Osteoblast (primary cell): ENCODE measurements around the gene SEPTIN5. TPM values are rescaled to one million over a fixed set of nuclear protein-coding genes. Genes with fewer than 3 reads are reported as not detected.
A peak's percentile ranks its signal among the peaks of the same experiment; 100 is the strongest.

Experiments used
- DNase-seq: peaks from one replicate; pipeline ENCODE4 v3.0.0; 2011; ENCODE audit warnings: low spot score, mixed read lengths; ENCODE audit not compliant: insufficient read length; ENCODE audit errors: missing footprints
- H2AFZ ChIP-seq: 2 replicates; pipeline ENCODE4 v1.6.0; 2011; ENCODE audit warnings: mild to moderate bottlenecking, low read length
- H3K27ac ChIP-seq: 2 replicates; pipeline ENCODE4 v1.5.1; 2011; ENCODE audit warnings: mild to moderate bottlenecking, low read depth, low read length, moderate library complexity
- H3K27me3 ChIP-seq: 2 replicates; pipeline ENCODE4 v1.6.0; 2012; ENCODE audit warnings: mild to moderate bottlenecking, control low read depth, inconsistent platforms, low read length, moderate library complexity; ENCODE audit not compliant: insufficient read depth
- H3K36me3 ChIP-seq: 2 replicates; pipeline ENCODE4 v1.5.1; 2011; ENCODE audit warnings: mild to moderate bottlenecking, low read length, control low read depth, moderate library complexity; ENCODE audit not compliant: insufficient read depth
- H3K4me1 ChIP-seq: 2 replicates; pipeline ENCODE4 v1.5.1; 2011; ENCODE audit warnings: mild to moderate bottlenecking, low read length, control low read depth, moderate library complexity; ENCODE audit not compliant: insufficient read depth
- H3K4me2 ChIP-seq: 2 replicates; pipeline ENCODE4 v1.6.0; 2011; ENCODE audit warnings: mild to moderate bottlenecking, low read length; ENCODE audit not compliant: insufficient read depth
- H3K4me3 ChIP-seq: fragments of 200-600 bp; sonication (generic); 3 replicates; pipeline ENCODE4 v1.5.1; 2012; ENCODE audit warnings: mild to moderate bottlenecking, low read length, inconsistent platforms; ENCODE audit not compliant: insufficient read depth
- H3K79me2 ChIP-seq: 2 replicates; pipeline ENCODE4 v1.6.0; 2012; ENCODE audit warnings: mild to moderate bottlenecking, low read length, control low read depth, inconsistent platforms; ENCODE audit not compliant: insufficient read depth
- H3K9me3 ChIP-seq: 2 replicates; pipeline ENCODE4 v1.5.1; 2011; ENCODE audit warnings: low read depth, low read length, control low read depth
- H4K20me1 ChIP-seq: 2 replicates; pipeline ENCODE4 v1.6.0; 2012; ENCODE audit warnings: mild to moderate bottlenecking, low read length, control low read depth; ENCODE audit not compliant: insufficient read depth
- CTCF ChIP-seq: IDR thresholded peaks from 2 replicates; pipeline ENCODE4 v1.5.1; 2011; ENCODE audit warnings: mild to moderate bottlenecking, low read depth, low read length, moderate library complexity; ENCODE audit errors: extremely low read depth
- total RNA-seq: library from RNA; depleted of rRNA; stranded (reverse); fragments of >200 nt; gene quantifications from 2 replicates; pipeline ENCODE4 v1.2.3, GENCODE V29; 2012

The SEPTIN5 gene
- total RNA-seq, 1 donor: 14.5 TPM

DNA sequence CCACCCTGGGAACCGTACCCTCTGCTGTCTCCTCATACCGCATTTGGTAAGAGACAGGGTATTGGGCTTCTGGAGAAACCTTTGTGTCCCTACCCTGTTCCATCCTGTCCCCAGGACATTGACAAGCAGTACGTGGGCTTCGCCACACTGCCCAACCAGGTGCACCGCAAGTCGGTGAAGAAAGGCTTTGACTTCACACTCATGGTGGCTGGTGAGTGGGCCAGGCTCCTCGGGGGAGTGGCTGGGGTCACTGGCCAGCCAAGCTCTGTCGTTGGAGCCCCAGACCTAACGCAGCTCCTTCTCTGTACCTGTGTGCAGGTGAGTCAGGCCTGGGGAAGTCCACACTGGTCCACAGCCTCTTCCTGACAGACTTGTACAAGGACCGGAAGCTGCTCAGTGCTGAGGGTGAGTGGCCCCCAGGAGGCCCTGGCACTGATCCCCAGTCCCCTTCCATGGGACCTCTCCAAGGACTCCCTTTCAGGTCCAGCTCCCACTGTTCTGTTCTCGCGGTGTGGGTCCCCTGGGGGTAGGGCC, 5.3 kb downstream of the SEPTIN5 start:
- H3K79me2 ChIP-seq: no peaks in the 10 kb centered on the region
- peak; percentile 68 for DNase-seq
- peaks cover 9% of the 10 kb centered on the region for H4K20me1 ChIP-seq
- H3K36me3 ChIP-seq: no peaks in the 10 kb centered on the region
- peaks cover 5% of the 10 kb centered on the region for H3K27me3 ChIP-seq
- H3K4me1 ChIP-seq: peaks cover 4% of the 10 kb centered on the region
- H3K9me3 ChIP-seq: no peaks in the 10 kb centered on the region
- H2AFZ ChIP-seq: no peak overlapping the region
- peak overlapping the region; percentile 76 for H3K4me3 ChIP-seq
- no peak for TF ChIP-seq CTCF
- H3K27ac ChIP-seq: no peak overlapping the region
- peak overlapping the region; percentile 85 for H3K4me2 ChIP-seq

DNA sequence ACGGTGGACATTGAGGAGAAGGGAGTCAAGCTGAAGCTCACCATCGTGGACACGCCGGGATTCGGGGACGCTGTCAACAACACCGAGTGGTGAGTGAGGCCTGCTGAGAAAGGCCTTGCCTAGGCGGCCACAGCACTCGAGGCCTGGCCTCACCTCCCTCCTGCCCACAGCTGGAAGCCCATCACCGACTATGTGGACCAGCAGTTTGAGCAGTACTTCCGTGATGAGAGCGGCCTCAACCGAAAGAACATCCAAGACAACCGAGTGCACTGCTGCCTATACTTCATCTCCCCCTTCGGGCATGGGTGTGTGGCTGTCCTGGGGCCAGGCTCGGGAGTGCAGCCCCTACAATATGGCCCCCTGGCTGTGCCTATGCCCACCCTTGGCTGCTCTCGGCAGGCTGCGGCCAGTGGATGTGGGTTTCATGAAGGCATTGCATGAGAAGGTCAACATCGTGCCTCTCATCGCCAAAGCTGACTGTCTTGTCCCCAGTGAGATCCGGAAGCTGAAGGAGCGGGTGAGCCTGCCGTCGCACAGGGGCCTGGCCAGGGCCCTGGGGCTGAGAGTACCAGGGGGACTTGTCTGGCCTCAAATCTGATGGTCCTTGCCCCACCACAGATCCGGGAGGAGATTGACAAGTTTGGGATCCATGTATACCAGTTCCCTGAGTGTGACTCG, 6.0 kb downstream of the SEPTIN5 start:
- DNase-seq: peak; percentile 89
- Histone ChIP-seq H3K4me2 (no peak overlapping the region), H2AFZ (no peak overlapping the region), H4K20me1 (peaks cover 9% of the 10 kb centered on the region), H3K27ac (no peak overlapping the region), H3K4me1 (peaks cover 4% of the 10 kb centered on the region), H3K79me2 (no peaks in the 10 kb centered on the region), H3K27me3 (no peaks in the 10 kb centered on the region), H3K36me3 (no peaks in the 10 kb centered on the region), H3K9me3 (no peaks in the 10 kb centered on the region), H3K4me3 (no peak overlapping the region)
- no peak for TF ChIP-seq CTCF

- no peaks in the 10 kb centered on the region for H3K36me3 ChIP-seq
- peak; percentile 91 for DNase-seq
- no peak overlapping the region for H3K4me2 ChIP-seq
- no peaks in the 10 kb centered on the region for H3K79me2 ChIP-seq
- peaks cover 4% of the 10 kb centered on the region for H3K4me1 ChIP-seq
- H3K27me3 ChIP-seq: no peaks in the 10 kb centered on the region
- H3K4me3 ChIP-seq: no peak overlapping the region
- TF ChIP-seq CTCF: no peak
- no peaks in the 10 kb centered on the region for H3K9me3 ChIP-seq
- H4K20me1 ChIP-seq: peaks cover 9% of the 10 kb centered on the region
- no peak overlapping the region for H2AFZ ChIP-seq
- no peak overlapping the region for H3K27ac ChIP-seq
These were observed 6.7 kb downstream of the SEPTIN5 start for GRCh38 chr22:19720999-19721329.

DNA sequence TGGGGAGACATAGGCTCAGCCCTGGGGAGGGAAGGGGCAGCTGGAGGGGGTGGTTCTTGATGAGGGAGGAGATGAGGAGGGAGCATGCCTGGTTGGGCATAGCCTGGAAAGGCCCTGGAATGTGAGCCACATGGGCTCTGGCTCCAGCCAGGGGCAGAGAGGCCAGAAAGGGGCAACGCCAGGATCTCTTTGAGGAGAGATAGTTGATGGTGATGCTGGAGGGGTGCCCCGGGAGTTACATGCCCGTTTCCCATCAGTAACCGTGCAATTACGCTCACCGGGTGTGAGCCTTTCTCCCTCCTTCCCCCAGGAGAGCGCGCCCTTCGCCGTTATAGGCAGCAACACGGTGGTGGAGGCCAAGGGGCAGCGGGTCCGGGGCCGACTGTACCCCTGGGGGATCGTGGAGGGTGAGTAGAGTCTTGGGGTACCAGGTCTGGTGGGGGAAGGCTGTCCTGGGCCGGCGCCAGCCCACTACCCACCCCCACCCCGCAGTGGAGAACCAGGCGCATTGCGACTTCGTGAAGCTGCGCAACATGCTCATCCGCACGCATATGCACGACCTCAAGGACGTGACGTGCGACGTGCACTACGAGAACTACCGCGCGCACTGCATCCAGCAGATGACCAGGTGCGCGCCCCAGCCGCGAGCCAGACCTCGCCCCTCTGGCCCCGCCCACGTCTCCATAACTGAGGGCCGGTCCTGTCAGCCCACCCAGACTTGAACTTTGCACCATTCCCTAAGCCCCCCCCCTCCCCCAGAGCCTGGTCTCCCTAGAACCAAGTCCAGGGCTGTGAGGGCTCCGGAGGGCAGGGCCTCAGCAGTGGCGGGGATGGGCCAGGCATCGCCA, 7.3 kb downstream of the SEPTIN5 start:
- Histone ChIP-seq H3K4me3 (no peak overlapping the region), H3K27ac (no peak overlapping the region), H2AFZ (no peak overlapping the region), H3K36me3 (no peaks in the 10 kb centered on the region), H3K9me3 (no peaks in the 10 kb centered on the region), H3K4me2 (no peak overlapping the region), H3K79me2 (no peaks in the 10 kb centered on the region), H3K27me3 (no peaks in the 10 kb centered on the region), H4K20me1 (peaks cover 9% of the 10 kb centered on the region), H3K4me1 (peaks cover 4% of the 10 kb centered on the region)
- TF ChIP-seq CTCF: no peak
- peak; percentile 89 for DNase-seq
